Measurements from ENCODE around the gene BARX1.
"Not testable (repeated sequence)": the region's sequence is repeated elsewhere in the genome, so short reads cannot be mapped to it uniquely, and the experiment has no call there.

Gene BARX1

DNA sequence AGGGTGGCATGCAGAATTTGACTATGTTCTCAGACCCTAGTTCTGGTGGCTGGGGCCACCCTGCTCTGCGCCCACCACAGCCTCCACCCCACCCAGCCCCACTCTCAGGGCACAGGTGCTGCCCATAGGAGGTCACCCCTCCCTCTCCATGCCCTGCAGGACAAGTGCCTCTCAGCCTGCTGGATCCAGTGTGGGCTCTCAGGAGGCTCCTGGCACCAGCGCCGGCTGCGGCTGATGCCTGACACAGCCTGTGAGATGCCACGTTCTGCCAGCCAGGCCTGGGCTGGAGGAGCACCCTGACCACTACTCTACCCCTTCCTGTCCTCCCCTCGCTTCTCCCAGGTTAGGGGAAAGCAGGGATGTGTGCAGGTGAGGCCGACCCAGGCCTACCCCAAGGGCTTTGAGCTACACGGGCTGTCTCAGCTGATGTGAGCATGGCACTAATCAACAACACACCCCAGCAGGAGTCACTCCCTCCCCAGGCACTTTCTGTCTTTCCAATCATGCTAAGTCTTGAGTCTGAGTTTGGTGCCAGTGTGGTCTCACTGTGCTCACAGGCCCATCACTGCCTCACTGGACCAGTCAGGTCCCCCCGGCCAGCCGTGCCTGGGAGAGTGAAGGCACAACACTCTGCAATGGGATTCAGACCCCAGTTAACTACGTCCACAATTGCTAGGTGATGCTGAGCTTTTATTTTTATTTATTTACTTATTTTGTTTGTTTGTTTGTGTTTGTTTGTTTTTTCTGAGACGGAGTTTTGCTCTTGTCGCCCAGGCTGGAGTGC, 12.1 kb upstream of the BARX1 start:
- DNase-seq (ENCODE audit: extremely low read depth in 1 of 2, low read depth in 1 of 2): no peak

GRCh38 chr9:93965830-93966577, 10.8 kb upstream of the BARX1 start:
- no peak for DNase-seq (ENCODE audit: extremely low read depth in 1 of 2, low read depth in 1 of 2)

- no peak for DNase-seq (ENCODE audit: extremely low read depth in 1 of 2, low read depth in 1 of 2)
Observed at GRCh38 chr9:93964685-93965084, 9.5 kb upstream of the BARX1 start.

- DNase-seq (ENCODE audit: extremely low read depth in 1 of 2, low read depth in 1 of 2): no peak
Observed at GRCh38 chr9:93963969-93964368, 8.8 kb upstream of the BARX1 start.

DNA sequence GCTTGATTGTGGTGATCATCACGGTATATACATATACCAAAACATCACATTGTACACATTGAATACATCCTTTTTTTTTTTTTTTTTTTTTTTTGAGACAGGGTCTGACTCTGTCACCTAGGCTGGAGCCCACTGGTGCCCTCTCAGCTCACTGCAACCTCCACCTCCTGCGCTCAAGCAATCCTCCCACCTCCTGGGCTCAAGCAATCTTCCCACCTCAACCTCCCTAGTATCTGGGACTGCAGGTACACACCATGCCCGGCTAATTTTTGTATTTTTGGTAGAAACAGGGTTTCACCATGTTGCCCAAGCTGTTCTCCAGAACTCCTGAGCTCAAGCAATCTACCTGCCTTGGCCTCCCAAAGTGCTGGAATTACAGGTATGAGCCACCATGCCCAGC, 8.3 kb upstream of the BARX1 start:
- not testable (repeated sequence) for DNase-seq (ENCODE audit: extremely low read depth in 1 of 2, low read depth in 1 of 2)

DNA sequence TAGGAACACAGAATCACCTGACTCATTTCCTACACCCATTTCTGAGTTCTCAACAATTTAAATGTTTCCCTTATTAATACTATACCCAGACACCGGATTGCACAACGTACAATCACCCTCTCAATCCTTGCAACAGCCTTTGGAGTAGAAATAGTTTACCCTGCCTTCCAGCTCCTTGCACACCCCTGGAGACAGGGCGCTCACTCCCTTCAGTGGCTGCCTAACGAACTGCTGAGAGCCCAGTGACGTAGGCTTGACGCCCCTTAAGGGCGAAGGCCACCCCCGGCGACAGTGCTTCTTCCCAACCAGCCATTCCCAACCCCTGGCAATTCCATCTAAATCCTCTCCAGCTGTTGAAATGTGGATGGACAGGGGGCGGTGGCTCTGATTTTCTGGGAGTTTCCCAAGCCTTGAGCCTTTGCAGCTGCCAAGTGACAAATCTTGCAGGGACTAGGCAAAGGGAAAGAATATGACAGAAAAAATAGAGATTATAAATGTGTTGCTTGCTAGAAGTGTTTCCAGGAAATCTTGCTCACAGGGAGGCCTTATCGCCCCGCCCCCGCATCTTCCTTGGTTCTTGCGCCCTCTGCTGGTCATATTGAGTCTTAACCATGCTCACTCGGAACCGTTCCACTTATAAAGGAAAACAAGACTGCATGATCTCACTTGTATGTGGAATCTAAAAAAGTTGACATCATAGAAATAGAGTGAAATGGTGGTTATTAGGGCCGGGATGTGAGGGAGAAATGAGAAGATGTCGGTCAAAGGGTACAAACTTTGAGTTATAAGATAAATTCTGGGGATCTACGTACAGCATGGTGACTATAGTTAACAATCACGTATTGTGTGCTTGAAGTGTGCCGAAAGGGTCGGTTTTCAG, 7.6 kb upstream of the BARX1 start:
- peak; percentile 43 to 70 for DNase-seq (ENCODE audit: extremely low read depth in 1 of 2, low read depth in 1 of 2)

- no peak for DNase-seq (ENCODE audit: extremely low read depth in 1 of 2, low read depth in 1 of 2)
Observed at GRCh38 chr9:93962017-93962416, 6.9 kb upstream of the BARX1 start.

GRCh38 chr9:93960971-93961841, 6.1 kb upstream of the BARX1 start:
- DNase-seq (ENCODE audit: extremely low read depth in 1 of 2, low read depth in 1 of 2): no peak

GRCh38 chr9:93960221-93960970, 5.2 kb upstream of the BARX1 start:
- DNase-seq (ENCODE audit: extremely low read depth in 1 of 2, low read depth in 1 of 2): no peak

DNA sequence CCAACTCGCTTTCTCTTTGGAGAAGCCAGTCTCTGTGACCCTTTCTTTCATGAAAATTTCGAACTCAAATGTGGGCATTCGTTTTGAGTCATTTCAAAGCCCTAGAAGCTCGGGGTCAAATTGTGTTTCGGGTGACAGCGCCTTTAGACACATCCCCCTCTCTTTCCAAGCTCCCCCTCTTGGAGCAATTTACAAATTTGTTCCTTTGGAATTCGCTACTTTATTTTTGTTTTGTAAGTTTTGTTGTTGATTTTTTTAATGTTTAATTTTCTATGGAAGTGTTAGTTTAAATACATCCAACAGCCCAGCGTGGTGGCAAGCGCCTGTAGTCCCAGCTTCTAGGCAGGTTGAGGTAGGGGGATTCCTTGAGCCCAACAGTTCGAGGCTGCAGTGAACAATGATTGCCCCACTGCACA, 4.6 kb upstream of the BARX1 start:
- no peak for DNase-seq (ENCODE audit: extremely low read depth in 1 of 2, low read depth in 1 of 2)

DNA sequence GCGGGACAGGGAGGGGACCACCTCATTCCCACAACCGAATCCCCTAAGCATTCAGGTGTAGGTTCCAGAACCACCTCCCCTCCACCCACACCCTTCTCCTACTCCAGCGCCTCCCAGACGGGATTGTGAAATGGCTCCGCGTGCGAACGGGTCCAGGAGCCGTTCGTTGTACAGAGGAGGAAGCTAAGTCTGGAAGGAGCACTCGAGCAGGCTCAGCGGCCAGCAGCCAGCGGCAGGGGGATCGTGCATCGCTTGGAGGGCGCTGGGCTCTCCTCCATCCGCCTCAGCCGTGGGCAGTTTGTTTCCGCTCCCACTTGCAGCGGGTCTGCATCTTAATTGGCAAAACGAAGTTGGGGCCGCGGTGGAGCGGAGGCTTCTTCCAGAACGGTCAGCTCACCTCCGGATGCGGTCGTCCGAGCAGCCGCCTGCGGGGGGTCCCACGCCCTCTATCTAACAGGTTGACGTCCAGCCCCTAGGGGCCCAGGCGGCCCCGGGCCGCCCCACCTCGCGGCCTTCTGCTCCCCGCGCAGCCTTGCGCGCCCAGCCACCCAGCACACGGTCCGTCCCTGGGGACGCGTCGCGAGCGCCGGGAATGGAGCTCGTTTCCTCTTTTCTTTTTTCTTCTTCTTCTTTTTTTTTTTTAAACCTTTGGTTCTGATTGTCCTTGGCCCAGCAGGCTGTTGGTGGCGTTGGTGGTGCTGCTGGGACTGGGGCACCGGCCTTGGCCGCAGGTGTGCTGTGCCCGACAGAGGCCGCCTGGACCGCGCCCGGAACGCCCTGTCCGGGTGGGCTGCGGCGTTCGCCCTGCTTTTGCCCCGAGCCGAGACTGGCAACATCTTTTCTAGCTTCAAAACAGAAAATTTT, 3.9 kb upstream of the BARX1 start:
- no peak for DNase-seq (ENCODE audit: extremely low read depth in 1 of 2, low read depth in 1 of 2)

- DNase-seq (ENCODE audit: extremely low read depth in 1 of 2, low read depth in 1 of 2): no peak
Observed at GRCh38 chr9:93958121-93958818, 3.1 kb upstream of the BARX1 start.

- no peak for DNase-seq (ENCODE audit: extremely low read depth in 1 of 2, low read depth in 1 of 2)
Observed at GRCh38 chr9:93955981-93956784, 1.0 kb upstream of the BARX1 start.

DNA sequence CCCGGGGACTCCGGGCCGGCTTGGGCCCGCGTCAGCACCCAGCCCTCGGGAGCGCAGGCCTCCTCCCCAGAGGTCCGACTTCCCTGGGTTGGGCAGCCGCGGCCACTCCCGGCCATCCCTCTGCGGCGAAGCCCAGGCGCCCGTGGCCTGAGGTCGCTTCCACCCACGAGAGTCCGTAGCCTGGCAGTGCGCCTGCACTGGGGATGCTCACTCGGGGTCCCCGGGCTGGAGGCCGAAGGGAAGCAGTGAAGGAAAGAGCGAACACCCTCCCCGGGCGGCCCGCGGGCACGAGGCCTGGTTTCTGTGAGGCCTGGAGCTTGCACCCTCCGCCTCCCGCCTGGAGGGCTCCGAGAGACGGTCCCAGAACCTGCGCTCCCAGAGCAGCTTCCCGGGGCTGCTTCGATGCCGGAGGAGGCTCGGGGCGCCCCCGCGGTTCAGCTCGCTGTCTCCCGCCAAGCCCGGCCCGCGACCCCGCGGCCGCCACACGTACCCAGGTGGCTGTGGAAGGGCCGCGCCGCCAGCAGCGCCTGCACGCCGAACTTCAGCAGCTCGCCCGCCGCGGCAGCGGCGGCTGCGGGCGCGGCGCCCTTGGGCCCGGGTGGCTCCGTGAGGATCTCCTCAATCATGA, 607 bp downstream of the BARX1 start:
- no peak for DNase-seq (ENCODE audit: extremely low read depth in 1 of 2, low read depth in 1 of 2)

GRCh38 chr9:93953496-93954433, 1.4 kb downstream of the BARX1 start:
- DNase-seq (ENCODE audit: extremely low read depth in 1 of 2, low read depth in 1 of 2): no peak

Data from stimulated activated CD8-positive, alpha-beta memory T cell treated with anti-CD3 and anti-CD28 coated beads, Interleukin-7, amount 100 ng/mL, for 48 hours (primary cell).